GM18505 (cell line): ENCODE measurements around the gene ZBTB16.

Experiments used
- ATAC-seq: cut with Tn5 transposase; IDR thresholded peaks from one replicate; pipeline ENCODE4 v1.9.1; 2021; ENCODE audit not compliant: unreplicated experiment
- POLR2A ChIP-seq: IDR thresholded peaks from 4 replicates; pipeline ENCODE4 v1.6.1; 2011; ENCODE audit warnings: borderline replicate concordance; ENCODE audit not compliant: insufficient read depth, insufficient read length; ENCODE audit errors: extremely low read depth

Gene ZBTB16, protein sequence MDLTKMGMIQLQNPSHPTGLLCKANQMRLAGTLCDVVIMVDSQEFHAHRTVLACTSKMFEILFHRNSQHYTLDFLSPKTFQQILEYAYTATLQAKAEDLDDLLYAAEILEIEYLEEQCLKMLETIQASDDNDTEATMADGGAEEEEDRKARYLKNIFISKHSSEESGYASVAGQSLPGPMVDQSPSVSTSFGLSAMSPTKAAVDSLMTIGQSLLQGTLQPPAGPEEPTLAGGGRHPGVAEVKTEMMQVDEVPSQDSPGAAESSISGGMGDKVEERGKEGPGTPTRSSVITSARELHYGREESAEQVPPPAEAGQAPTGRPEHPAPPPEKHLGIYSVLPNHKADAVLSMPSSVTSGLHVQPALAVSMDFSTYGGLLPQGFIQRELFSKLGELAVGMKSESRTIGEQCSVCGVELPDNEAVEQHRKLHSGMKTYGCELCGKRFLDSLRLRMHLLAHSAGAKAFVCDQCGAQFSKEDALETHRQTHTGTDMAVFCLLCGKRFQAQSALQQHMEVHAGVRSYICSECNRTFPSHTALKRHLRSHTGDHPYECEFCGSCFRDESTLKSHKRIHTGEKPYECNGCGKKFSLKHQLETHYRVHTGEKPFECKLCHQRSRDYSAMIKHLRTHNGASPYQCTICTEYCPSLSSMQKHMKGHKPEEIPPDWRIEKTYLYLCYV

DNA sequence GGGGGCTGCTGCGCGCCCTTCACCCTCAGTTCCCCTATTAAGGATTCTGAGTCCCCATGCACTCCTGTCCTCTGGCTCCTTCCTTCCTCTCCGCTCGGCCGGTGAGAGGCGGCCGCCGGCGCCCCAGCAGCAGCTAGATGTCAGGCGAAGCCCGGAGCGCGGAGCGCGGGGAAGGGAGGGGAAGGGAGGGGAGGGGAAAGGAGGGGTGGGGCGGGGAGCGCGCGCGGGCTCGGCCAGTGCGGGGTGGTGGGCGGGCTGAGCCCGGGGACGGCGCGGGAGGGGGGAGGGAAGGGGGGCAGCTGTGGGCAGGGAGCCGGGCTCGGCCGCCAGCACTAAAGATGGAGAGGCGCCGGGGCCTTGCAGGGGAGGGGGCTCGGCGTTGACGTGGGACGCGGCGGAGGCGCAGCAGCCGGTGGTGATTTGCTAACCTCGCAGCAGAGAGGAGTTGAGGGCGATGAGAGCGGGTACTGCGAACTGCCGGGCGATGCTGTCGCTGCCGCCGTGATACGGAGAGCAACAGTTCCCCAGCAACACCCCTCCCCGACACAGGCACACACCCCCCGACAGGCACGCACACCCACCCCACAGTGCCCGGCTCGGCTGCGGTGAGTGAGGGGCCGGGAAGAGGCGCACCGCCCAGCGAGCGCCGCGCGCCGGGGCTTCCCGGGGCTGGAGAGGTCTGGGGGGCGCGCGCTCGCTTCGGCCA lies at the start of gene ZBTB16:
TSS of gene ZBTB16 (plus strand) at position 434 of the 706 bp plus-strand sequence. CDS start 3,590 bp downstream, outside the sequence.
- TF ChIP-seq POLR2A = no peak
- no peak for ATAC-seq

DNA sequence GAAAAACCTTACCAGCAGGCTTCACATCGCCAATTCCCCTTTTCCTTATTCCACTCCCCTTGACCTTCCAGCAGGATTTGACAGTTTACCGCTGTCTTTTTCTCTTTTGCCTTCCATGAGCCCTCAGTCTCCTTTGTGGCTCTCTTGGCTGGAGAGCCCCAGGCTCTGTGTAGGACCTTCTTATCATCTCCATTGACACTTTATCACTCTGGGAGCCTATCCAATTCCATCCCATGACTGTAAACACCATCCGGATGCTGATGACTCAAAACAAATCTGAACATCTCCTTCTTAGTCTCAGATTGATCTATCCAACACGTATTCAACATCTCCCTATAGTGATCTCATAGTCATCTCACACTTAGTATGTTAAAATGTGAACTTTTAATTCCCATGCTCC lies 48.6 kb upstream of the ZBTB16 start:
- no peak for ATAC-seq
- TF ChIP-seq POLR2A = no peak

DNA sequence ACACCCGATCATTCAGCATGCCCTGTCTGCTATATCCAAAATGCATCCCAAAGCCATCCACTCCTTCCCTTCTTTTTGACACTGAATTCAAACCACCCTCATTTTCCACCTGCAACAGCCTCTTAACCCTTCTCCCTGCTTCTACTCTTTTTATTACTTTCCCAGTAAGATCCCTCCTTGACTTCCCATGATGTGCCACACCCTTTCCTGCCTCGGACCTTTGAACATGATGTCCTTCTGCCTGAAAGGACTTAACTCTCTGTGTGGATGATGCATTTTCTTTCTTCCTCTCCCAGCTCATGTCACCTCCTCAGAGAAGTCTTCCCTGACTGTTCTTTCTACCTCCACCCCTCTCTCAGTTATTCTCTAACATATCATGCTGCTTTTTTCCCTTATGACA lies 48.1 kb upstream of the ZBTB16 start:
- no peak for ATAC-seq
- TF ChIP-seq POLR2A = no peak

DNA sequence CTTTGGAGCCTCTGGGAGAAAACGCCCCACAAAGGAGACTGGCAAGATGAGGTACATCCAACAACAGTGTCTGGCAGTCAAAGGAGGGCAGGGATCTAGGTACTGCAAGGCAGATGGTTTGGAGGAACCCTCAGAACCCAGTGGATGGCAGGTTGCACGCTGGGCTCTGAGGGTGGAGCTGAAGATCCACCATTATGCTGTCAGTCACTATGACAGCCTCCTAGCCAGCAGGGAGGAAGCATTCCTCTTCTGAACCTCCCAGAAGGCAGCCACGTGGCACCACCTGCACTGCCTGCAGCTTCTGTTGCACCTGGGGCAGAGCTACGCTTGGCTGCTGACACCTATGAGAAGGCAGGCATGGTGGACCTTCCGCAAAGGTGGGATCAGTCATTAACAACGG lies 44.4 kb upstream of the ZBTB16 start:
- no peak for ATAC-seq
- TF ChIP-seq POLR2A = no peak

DNA sequence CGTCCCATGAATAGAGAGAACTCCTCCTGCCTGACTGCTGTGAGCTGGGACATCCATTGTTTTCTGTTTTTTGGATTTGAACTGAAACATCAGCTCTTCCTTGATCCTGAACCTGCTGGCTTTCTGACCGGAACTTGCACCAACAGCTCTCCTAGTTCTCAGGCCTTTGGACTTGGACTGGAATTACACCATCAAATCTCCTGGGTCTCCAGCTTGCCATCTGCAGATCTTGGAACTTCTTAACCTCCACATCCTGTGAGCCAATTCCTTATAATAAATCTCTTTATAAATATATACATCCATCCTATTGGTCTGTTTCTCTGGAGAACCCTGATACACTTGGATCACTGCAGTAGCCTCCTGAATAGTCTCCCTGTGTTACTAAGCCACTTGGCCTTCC lies 42.5 kb upstream of the ZBTB16 start:
- ATAC-seq = no peak
- TF ChIP-seq POLR2A = no peak

DNA sequence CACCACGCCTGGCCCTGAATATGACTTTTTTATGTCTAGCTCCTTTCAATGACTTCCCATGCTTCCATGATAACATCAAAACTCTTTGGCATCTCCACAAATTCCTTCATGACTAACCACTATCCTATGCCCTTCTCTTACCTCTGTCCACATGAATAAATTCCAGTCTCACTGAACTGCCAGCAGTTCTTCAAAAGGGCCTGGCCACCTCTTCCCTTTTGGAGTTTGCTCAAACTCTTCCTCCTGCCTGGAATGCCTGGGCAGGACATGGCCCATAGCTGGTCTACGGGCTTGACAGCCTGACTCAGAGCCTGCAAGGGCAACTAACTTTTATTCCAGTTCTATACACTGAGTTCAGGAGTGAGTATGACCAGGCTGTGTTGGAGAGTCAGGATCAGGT lies 41.8 kb upstream of the ZBTB16 start:
- no peak for ATAC-seq
- no peak for TF ChIP-seq POLR2A

DNA sequence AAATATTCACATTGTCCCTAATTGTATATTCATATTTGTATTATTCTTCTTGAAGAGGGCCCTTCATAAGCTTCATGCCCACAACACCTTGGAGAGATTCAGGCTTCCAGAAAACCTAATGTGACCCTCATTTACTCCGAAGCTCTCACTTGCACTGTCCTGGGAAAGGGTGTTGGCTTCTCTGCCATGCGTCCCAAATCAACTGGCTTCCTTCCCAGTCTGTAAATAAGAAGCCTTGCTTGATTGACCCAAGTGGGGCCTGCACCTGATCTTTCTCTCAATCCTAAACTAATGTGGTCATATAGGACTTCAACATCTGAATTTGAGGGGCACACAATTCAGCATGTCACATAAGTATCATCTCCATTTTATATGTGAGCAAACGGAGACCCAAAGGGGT lies 40.5 kb upstream of the ZBTB16 start:
- ATAC-seq = no peak

DNA sequence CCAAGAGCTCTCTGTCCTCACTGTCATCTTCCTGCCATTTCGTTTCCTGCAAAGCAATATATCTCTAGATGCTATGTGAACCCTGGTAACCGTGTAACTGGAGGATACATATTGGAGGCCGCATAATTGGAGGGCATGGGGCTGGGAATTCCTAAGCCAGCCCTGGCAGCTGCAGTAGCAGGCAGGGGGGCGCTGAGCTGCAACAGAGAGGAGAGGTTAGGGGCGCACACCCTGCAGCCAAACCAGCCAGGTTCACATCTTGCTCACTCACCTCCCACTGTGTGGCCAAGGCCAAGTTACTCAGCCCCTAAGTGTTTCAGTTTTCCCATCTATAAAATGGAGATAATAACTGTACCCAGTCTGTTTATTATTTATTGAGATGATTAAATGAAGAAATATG lies 39.9 kb upstream of the ZBTB16 start:
- no peak for ATAC-seq
- no peak for TF ChIP-seq POLR2A

More for the DNA sequence above, 40.5 kb upstream of the ZBTB16 start:
- TF ChIP-seq POLR2A = no peak

DNA sequence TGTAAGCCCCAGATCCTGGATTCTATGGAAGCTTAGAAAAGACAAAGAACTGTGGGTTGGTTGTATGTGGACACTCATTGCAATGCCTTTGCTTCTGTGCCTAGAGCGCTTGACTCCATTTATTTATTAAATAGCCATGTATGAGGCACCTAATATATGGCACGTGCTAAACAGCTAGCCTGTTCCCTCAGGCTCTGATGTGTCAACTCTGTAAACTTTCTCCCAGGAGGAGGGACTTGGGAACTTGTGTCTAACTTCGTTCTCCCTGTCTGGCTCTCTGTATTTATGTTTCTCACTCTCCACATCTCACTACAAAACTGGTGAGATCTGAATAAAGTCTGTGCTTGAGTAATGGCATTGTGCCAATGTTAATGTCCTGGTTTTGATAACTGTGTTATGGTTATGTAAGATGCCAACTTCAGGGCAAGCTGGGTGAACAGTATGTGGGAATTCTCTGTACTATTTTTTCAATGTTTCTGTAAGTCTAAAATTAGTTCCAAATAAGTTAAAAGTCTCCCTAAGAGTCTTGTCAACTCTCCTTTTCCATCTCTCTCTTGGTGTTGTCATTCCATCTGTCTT lies 34.1 kb upstream of the ZBTB16 start:
- ATAC-seq = no peak
- TF ChIP-seq POLR2A = no peak

DNA sequence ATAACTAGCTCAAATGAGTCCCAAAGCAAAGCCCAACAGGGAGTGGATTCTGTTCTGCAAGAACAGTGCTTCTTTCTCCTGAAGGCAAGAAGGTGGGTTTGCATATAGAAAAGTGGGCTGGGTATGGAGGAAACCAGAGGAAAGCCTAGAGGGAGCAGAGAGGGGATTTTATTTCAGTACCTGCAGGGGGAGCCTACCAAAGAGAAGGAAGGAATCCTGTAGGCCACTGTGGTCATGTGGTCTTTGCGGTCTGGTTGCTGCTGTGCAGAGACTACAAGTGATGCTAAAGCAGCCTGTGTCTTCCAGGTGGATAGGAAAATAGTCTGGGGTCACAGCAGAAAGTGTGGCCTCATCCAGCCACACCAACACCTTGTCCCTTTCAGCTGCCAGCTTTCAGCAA lies 33.2 kb upstream of the ZBTB16 start:
- TF ChIP-seq POLR2A = no peak

DNA sequence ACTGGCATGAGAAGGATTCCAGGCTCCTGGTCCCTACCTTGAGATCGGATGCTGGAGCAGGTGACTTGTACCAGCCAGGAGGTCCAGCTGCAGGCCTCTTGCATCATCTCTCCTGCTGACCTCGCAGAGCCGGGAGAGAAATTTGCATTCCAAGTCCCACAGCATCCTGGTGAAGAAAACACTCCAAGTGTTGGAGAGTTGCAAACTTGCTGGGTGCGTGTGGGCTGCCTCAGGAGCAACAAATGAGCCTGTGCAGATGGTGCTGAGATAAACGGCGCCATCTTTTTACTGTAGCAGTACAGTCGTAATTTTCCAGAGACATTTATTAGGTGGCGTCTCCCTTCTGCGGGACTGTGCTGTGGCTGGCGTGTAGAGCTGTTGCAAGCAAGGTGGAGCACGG lies 32.1 kb upstream of the ZBTB16 start:
- ATAC-seq = no peak
- no peak for TF ChIP-seq POLR2A

More for the DNA sequence above, 33.2 kb upstream of the ZBTB16 start:
- ATAC-seq = no peak

DNA sequence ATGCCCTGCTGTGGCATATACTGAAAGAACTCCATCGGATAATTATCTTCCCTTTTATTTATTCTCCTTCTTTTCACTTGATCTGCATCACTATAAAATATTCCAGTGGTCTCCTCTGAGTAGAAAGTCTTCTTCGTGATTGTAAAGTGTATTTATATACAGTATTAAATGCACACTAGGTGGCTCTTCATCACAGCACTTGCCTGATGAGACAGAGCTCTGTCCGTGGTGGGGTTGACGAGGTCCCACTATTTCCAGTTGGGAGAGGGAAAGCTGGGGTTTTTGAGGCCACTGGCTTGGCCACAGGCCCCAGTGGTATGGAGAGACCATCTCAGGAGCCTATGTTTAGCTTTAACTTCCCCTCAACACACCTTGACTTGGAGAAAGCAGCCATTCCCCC lies 31.6 kb upstream of the ZBTB16 start:
- ATAC-seq = no peak
- no peak for TF ChIP-seq POLR2A

DNA sequence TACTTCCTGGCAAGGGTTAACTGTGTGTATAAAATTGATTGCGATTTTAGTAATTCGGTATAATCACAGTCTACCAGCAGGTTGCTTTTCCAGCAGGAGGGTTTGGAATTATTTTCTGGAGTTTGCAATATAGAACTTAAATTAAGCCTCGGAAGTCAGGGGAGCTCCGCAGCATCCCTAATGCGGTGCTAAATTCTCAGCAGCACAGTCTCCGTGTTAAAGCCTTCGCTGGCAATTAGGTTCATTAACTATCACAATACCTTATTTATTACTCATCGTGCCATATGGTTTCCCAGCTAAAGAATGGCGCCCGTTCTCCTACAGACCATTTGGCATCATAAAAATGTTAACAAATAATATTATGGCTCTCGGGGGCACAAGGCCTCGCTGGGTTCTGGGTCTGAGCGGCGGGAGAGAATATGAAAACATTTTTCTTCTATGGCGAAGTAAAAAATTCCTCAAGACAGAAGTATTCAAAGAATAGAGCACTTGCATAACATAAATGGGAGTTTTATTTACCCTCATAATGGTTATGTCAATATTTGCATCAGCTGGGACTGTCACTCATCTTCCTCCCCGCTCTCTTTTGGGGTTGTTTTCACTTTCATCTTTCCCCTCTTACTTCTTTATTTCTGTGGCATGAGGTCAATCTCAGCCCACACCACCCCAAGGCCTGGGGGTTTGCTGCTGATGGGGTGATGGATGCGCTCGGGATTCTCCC lies 28.1 kb upstream of the ZBTB16 start:
- ATAC-seq = no peak
- TF ChIP-seq POLR2A = no peak
